COLO668 (cell line): ENCODE measurements around the gene FNDC10.
"Not testable (repeated sequence)": the region's sequence is repeated elsewhere in the genome, so short reads cannot be mapped to it uniquely, and the experiment has no call there.

Source experiments
- DNase-seq: peaks from one replicate; lab custom pipeline; 2025; ENCODE audit not compliant: unreplicated experiment; lab: John Stamatoyannopoulos, UW

The FNDC10 gene

GRCh38 chr1:1567891-1568291 is 32.0 kb downstream of the FNDC10 start:
- DNase-seq, result no peak

- no peak for DNase-seq
Observed at GRCh38 chr1:1567152-1567875, 32.6 kb downstream of the FNDC10 start.

GRCh38 chr1:1565340-1565739 is 34.6 kb downstream of the FNDC10 start:
- no peak for DNase-seq

- no peak for DNase-seq
Observed at GRCh38 chr1:1564268-1564667, 35.7 kb downstream of the FNDC10 start.

GRCh38 chr1:1563688-1564087 is 36.2 kb downstream of the FNDC10 start:
- DNase-seq, result no peak

- no peak for DNase-seq
Observed at GRCh38 chr1:1562556-1563195, 37.3 kb downstream of the FNDC10 start.

- DNase-seq, result no peak
Observed at GRCh38 chr1:1561801-1562470, 38.0 kb downstream of the FNDC10 start.

GRCh38 chr1:1560178-1560577 is 39.8 kb downstream of the FNDC10 start:
- no peak for DNase-seq

GRCh38 chr1:1559066-1559465 is 40.9 kb downstream of the FNDC10 start:
- DNase-seq, result no peak

GRCh38 chr1:1558591-1558990 is 41.3 kb downstream of the FNDC10 start:
- no peak for DNase-seq

GRCh38 chr1:1557688-1558087 is 42.2 kb downstream of the FNDC10 start:
- DNase-seq, result not testable (repeated sequence)

- DNase-seq, result not testable (repeated sequence)
Observed at GRCh38 chr1:1556961-1557360, 43.0 kb downstream of the FNDC10 start.

- no peak for DNase-seq
Observed at GRCh38 chr1:1556505-1556904, 43.4 kb downstream of the FNDC10 start.

GRCh38 chr1:1554926-1555915 is 44.7 kb downstream of the FNDC10 start:
- no peak for DNase-seq

GRCh38 chr1:1554550-1554925 is 45.4 kb downstream of the FNDC10 start:
- DNase-seq, result no peak

- no peak for DNase-seq
Observed at GRCh38 chr1:1553821-1554494, 46.0 kb downstream of the FNDC10 start.

- DNase-seq, result no peak
Observed at GRCh38 chr1:1552263-1552639, 47.7 kb downstream of the FNDC10 start.

- DNase-seq, result peak; percentile 38
Observed at GRCh38 chr1:1551524-1552262, 48.2 kb downstream of the FNDC10 start.

- no peak for DNase-seq
Observed at GRCh38 chr1:1550591-1551432, 49.1 kb downstream of the FNDC10 start.
